ENCODE data around the gene HAP1. TPM values are rescaled to one million over a fixed set of nuclear protein-coding genes. Genes with fewer than 3 reads are reported as not detected.
A peak's percentile ranks its signal among the peaks of the same experiment; 100 is the strongest.

The HAP1 gene
- total and polyA plus RNA-seq, 2 of the 8 experiments (the other 6 are each of a cell fraction or from before 2014, with no cell fraction given) = 2.3 to 3.6 TPM

GRCh38 chr17:41777157-41777573 lies 42.7 kb upstream of the HAP1 start (continued):
- TF ChIP-seq CHD7 (IDR thresholded peaks at IDR 0.05; ENCODE audit: insufficient replicate concordance, low read length) (no peak), TEAD4 (IDR thresholded peaks at IDR 0.05; ENCODE audit: low read depth, low read length) (peak; percentile 90), TCF12 (IDR thresholded peaks at IDR 0.05; ENCODE audit: low read depth, low read length) (no peak), RBBP5 (IDR thresholded peaks at IDR 0.05; ENCODE audit: borderline replicate concordance, low read depth, low read length) (no peak), SAP30 (IDR thresholded peaks at IDR 0.05; ENCODE audit: insufficient read depth, insufficient replicate concordance, low read length) (no peak), KDM1A (IDR thresholded peaks at IDR 0.05; ENCODE audit: borderline replicate concordance, low read length) (no peak), RAD21 (IDR thresholded peaks at IDR 0.05 in 1 of 2, conservative IDR thresholded peaks at IDR 0.05 in 1 of 2; ENCODE audit: low read depth in 2 of 2, low read length in 2 of 2) (peak in 1 of 2 experiments; percentile 15; a peak in 2 of 4 replicates), RNF2 (IDR thresholded peaks at IDR 0.05; ENCODE audit: borderline replicate concordance, low read depth, low read length, missing control alignments, poor library complexity, severe bottlenecking) (no peak), GABPA (IDR thresholded peaks at IDR 0.05; ENCODE audit: borderline replicate concordance, insufficient read depth, low read length) (no peak)

Data from H1 (cell line).